ENCODE measurements around the gene VMP1.

Gene VMP1

GRCh38 chr17:59707149-59707970, at the start of gene VMP1, which contains the start of gene PTRH2:
Gene VMP1 (plus strand): TSS chr17:59707654. CDS start chr17:59731447, 23,793 bp downstream.
Gene PTRH2 (minus strand): TSS chr17:59707430. CDS start chr17:59697978, 9,452 bp downstream.
- Mint-ChIP-seq H3K4me3 (peak within 1 kb of the TSS; percentile 98 to 99), H3K27me3 (no peaks in the 10 kb centered on the region), H3K36me3 (peaks cover 16 to 39% of the 10 kb centered on the region in 2 donors), H3K27ac (peak within 1 kb of the TSS; percentile 99), H3K9me3 (no peaks in the 10 kb centered on the region), H3K4me1 (peaks cover 31 to 55% of the 10 kb centered on the region in 2 donors)
- ATAC-seq (replicated peaks) = peak; percentile 96 to 97
- DNase-seq = peak; percentile 96

GRCh38 chr17:59666235-59666634, 41.2 kb upstream of the VMP1 start:
- no peak for DNase-seq
- ATAC-seq (replicated peaks) = no peak

DNA sequence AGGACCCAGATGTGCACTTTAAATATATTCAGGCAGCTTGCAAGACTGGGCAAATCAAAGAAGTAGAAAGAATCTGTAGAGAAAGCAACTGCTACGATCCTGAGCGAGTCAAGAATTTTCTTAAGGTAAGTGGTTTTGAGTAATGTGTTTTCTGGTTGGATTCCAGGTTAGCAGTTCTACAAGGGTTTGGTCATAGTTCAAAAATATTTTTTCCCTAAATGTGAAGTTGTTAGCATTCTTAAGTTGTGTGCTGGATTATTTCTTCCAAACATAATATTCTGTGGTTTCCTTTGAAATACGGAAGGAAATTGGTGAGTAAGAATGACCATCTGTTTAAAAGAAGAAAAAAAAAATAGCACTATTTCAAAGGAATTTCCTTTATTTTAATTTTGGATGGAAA, 38.6 kb upstream of the VMP1 start:
- H3K36me3 Mint-ChIP-seq = peaks cover 28 to 38% of the 10 kb centered on the region in 2 donors
- H3K4me1 Mint-ChIP-seq = peaks cover 19 to 57% of the 10 kb centered on the region in 2 donors
- H3K9me3 Mint-ChIP-seq = no peaks in the 10 kb centered on the region
- no peak for DNase-seq
- H3K27ac Mint-ChIP-seq = peak overlapping the region; percentile 70
- no peaks in the 10 kb centered on the region for H3K27me3 Mint-ChIP-seq
- peak overlapping the region; percentile 35 to 52 for H3K4me3 Mint-ChIP-seq
- ATAC-seq (replicated peaks) = peak; percentile 27 to 40

More at GRCh38 chr17:59666235-59666634, 41.2 kb upstream of the VMP1 start:
- Mint-ChIP-seq H3K27me3 (no peaks in the 10 kb centered on the region), H3K36me3 (peaks cover 21 to 26% of the 10 kb centered on the region in 2 donors), H3K4me1 (peaks cover 8 to 37% of the 10 kb centered on the region in 2 donors), H3K4me3 (no peak overlapping the region), H3K9me3 (no peaks in the 10 kb centered on the region), H3K27ac (no peak overlapping the region)

- H3K27me3 Mint-ChIP-seq = no peaks in the 10 kb centered on the region
- H3K9me3 Mint-ChIP-seq = no peaks in the 10 kb centered on the region
- H3K36me3 Mint-ChIP-seq = peaks cover 26 to 33% of the 10 kb centered on the region in 2 donors
- ATAC-seq (replicated peaks) = peak; percentile 56 to 57
- H3K4me1 Mint-ChIP-seq = peaks cover 19 to 63% of the 10 kb centered on the region in 2 donors
- DNase-seq = no peak
- no peak overlapping the region for H3K4me3 Mint-ChIP-seq
- H3K27ac Mint-ChIP-seq = no peak overlapping the region
Measured at GRCh38 chr17:59669411-59669810, 38.0 kb upstream of the VMP1 start.

DNA sequence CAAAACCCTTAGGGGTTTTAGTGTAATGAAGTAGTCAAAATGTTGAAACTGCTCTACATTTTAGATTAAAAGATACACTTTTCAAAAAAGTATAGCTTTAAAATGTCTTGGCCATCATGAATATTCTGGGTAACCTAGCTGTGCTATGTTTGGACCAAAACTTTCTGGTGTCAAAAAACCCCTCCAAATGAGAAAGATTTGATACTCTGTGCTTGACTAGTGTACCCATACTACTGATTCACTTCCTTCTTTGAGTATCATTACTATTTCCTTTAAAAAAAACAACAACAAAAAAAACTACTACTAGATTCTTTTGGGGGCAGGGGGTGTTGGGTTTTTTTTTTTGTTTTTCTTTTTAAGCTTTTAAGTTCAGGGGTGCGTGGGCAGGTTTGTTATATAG, 37.5 kb upstream of the VMP1 start:
- H3K27ac Mint-ChIP-seq = peak overlapping the region; percentile 89
- no peaks in the 10 kb centered on the region for H3K27me3 Mint-ChIP-seq
- H3K9me3 Mint-ChIP-seq = no peaks in the 10 kb centered on the region
- peaks cover 22 to 68% of the 10 kb centered on the region in 2 donors for H3K4me1 Mint-ChIP-seq
- peaks cover 27 to 32% of the 10 kb centered on the region in 2 donors for H3K36me3 Mint-ChIP-seq
- DNase-seq = no peak
- peak; percentile 55 to 68 for ATAC-seq (replicated peaks)
- H3K4me3 Mint-ChIP-seq = peak overlapping the region in 1 of 2 donors; percentile 48

GRCh38 chr17:59671386-59671785, 36.1 kb upstream of the VMP1 start:
- ATAC-seq (replicated peaks) (peak in 1 of 2 donors; percentile 30), DNase-seq (no peak)
- Mint-ChIP-seq H3K27me3 (no peaks in the 10 kb centered on the region), H3K27ac (peak overlapping the region; percentile 89), H3K4me3 (peak overlapping the region in 1 of 2 donors; percentile 1), H3K36me3 (peaks cover 25 to 34% of the 10 kb centered on the region in 2 donors), H3K4me1 (peaks cover 26 to 80% of the 10 kb centered on the region in 2 donors), H3K9me3 (no peaks in the 10 kb centered on the region)

GRCh38 chr17:59675231-59675630, 32.2 kb upstream of the VMP1 start:
- no peak for DNase-seq
- Mint-ChIP-seq H3K27ac (peak overlapping the region; percentile 51), H3K9me3 (no peaks in the 10 kb centered on the region), H3K27me3 (no peaks in the 10 kb centered on the region), H3K36me3 (peaks cover 25 to 48% of the 10 kb centered on the region in 2 donors), H3K4me1 (peaks cover 20 to 56% of the 10 kb centered on the region in 2 donors), H3K4me3 (peak overlapping the region; percentile 22 to 51)
- ATAC-seq (replicated peaks) = peak; percentile 23 to 42

- Mint-ChIP-seq H3K27ac (no peak overlapping the region), H3K4me1 (peaks cover 16 to 41% of the 10 kb centered on the region in 2 donors), H3K9me3 (no peaks in the 10 kb centered on the region), H3K27me3 (no peaks in the 10 kb centered on the region), H3K36me3 (peaks cover 21 to 45% of the 10 kb centered on the region in 2 donors), H3K4me3 (no peak overlapping the region)
- DNase-seq (no peak), ATAC-seq (replicated peaks) (no peak)
Measured at GRCh38 chr17:59676716-59677115, 30.7 kb upstream of the VMP1 start.

GRCh38 chr17:59678918-59679317, 28.5 kb upstream of the VMP1 start:
- DNase-seq (no peak), ATAC-seq (replicated peaks) (no peak)
- Mint-ChIP-seq H3K4me1 (peaks cover 8 to 25% of the 10 kb centered on the region in 2 donors), H3K4me3 (no peak overlapping the region), H3K9me3 (no peaks in the 10 kb centered on the region), H3K27me3 (no peaks in the 10 kb centered on the region), H3K27ac (no peak overlapping the region), H3K36me3 (peaks cover 15 to 48% of the 10 kb centered on the region in 2 donors)

DNA sequence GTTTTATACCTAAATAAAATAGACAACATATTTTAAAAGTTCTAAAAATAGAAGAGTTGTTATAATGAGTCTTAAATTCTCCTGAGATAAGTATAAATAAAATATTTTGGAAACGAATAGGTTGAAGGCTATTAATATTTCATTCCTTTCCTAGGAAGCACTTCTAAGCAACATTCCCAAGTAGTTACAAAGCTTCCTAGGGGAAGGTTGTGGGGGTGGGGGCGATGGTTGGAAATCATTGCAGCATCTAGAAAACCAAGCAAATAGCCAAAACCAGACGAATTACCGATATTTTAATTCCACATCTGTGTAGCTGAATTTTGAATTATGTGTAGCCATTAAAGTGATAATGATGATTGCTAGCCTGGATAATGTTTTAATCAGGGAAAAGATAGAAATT, 27.1 kb upstream of the VMP1 start:
- DNase-seq = no peak
- Mint-ChIP-seq H3K4me1 (peaks cover under 1 to 11% of the 10 kb centered on the region in 2 donors), H3K9me3 (no peaks in the 10 kb centered on the region), H3K36me3 (peaks cover 13 to 49% of the 10 kb centered on the region in 2 donors), H3K27me3 (no peaks in the 10 kb centered on the region), H3K27ac (no peak overlapping the region), H3K4me3 (no peak overlapping the region)
- no peak for ATAC-seq (replicated peaks)

GRCh38 chr17:59683283-59683682, 24.2 kb upstream of the VMP1 start:
- no peaks in the 10 kb centered on the region for H3K27me3 Mint-ChIP-seq
- H3K27ac Mint-ChIP-seq = no peak overlapping the region
- H3K4me3 Mint-ChIP-seq = no peak overlapping the region
- DNase-seq (no peak), ATAC-seq (replicated peaks) (no peak)
- no peaks in the 10 kb centered on the region for H3K9me3 Mint-ChIP-seq
- H3K4me1 Mint-ChIP-seq = peaks cover 7% of the 10 kb centered on the region in 2 donors
- H3K36me3 Mint-ChIP-seq = peaks cover 12 to 44% of the 10 kb centered on the region in 2 donors

DNA sequence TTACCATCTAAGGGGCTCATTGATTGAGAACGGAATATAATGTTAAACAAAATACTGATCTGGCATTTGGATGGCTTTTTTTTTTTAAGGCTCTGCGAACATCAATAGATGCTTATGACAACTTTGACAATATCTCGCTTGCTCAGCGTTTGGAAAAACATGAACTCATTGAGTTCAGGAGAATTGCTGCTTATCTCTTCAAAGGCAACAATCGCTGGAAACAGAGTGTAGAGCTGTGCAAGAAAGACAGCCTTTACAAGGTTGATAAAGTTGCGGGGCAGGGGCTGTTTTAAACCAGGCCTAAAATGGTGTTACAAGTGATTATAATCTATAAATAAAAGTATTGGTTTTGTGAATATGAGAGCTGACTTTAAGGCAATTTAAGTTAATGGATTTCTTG, 22.5 kb upstream of the VMP1 start:
- no peak for ATAC-seq (replicated peaks)
- Mint-ChIP-seq H3K27me3 (no peaks in the 10 kb centered on the region), H3K36me3 (peaks cover 12 to 50% of the 10 kb centered on the region in 2 donors), H3K27ac (no peak overlapping the region), H3K4me1 (peaks cover 9 to 11% of the 10 kb centered on the region in 2 donors), H3K9me3 (no peaks in the 10 kb centered on the region), H3K4me3 (no peak overlapping the region)
- DNase-seq = no peak

GRCh38 chr17:59688008-59688407, 19.4 kb upstream of the VMP1 start:
- Mint-ChIP-seq H3K9me3 (no peaks in the 10 kb centered on the region), H3K4me1 (peaks cover 10 to 11% of the 10 kb centered on the region in 2 donors), H3K27me3 (no peaks in the 10 kb centered on the region), H3K4me3 (no peak overlapping the region), H3K36me3 (peaks cover 22 to 49% of the 10 kb centered on the region in 2 donors), H3K27ac (peak overlapping the region; percentile 21)
- DNase-seq (no peak), ATAC-seq (replicated peaks) (no peak)

DNA sequence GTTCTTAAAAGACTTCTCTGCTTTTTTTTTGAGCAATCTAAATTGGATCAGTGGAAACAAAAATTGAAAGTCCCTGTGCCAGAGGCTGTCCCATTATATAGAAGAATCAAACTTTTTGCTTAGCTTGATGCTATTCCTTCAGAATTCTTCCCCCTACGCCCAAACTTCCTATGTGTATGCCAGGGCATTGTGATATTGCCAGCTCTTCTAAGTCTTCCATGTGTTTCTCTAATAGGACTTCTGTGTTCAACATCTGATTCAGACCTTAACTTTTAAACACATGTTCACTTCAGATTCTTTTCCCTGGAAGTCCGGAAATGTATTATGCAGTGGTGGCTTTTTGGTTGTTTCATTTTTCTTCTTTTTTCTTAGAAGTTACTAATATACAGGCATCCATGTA, 19.0 kb upstream of the VMP1 start:
- Mint-ChIP-seq H3K36me3 (peaks cover 22 to 51% of the 10 kb centered on the region in 2 donors), H3K27me3 (no peaks in the 10 kb centered on the region), H3K9me3 (no peaks in the 10 kb centered on the region), H3K4me3 (no peak overlapping the region), H3K4me1 (peaks cover 10 to 11% of the 10 kb centered on the region in 2 donors), H3K27ac (peak overlapping the region; percentile 21)
- DNase-seq = no peak
- no peak for ATAC-seq (replicated peaks)

DNA sequence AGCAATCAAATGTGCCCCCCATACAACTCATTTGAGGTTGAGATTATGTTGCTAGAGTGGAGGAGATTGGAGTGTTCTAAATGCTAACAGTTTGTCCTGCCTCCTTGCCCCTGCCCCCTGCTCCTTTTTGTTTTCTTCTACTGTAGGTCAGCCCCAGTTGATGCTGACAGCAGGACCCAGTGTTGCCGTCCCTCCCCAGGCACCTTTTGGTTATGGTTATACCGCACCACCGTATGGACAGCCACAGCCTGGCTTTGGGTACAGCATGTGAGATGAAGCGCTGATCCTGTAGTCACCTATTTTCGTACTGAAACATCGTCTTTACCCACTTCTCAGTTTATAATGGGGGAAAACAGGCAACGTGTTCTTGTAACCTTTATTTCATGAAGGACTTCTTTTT, 13.9 kb upstream of the VMP1 start:
- Mint-ChIP-seq H3K36me3 (peaks cover 35 to 64% of the 10 kb centered on the region in 2 donors), H3K4me1 (peaks cover 24 to 29% of the 10 kb centered on the region in 2 donors), H3K27me3 (no peaks in the 10 kb centered on the region), H3K9me3 (no peaks in the 10 kb centered on the region), H3K4me3 (no peak overlapping the region), H3K27ac (no peak overlapping the region)
- ATAC-seq (replicated peaks) = no peak
- no peak for DNase-seq

Measured in stimulated activated naive B cell treated with anti-CD40 and anti-IgM and Interleukin-4, amounts not matched to agents 10 μg/mL and 1 μg/mL and 100 μg/mL, for 72 hours (primary cell).